H1 (cell line): ENCODE data around the gene MLH3. TPM values are rescaled to one million over a fixed set of nuclear protein-coding genes. Genes with fewer than 3 reads are reported as not detected.

Experiments used
- BCL11A ChIP-seq, 2 experiments: IDR thresholded peaks; one replicate each; pipeline ENCODE4 v1.6.1; 2011; ENCODE audit warnings: low read depth in 2 of 2, low read length in 2 of 2, mild to moderate bottlenecking in 2 of 2
- CTCF ChIP-seq, 3 experiments: IDR thresholded peaks; 1 replicate in 2 of 3; 2 replicates in 1 of 3; pipeline versions ENCODE4 v1.5.1 to v1.6.1; 2011; ENCODE audit warnings: low read length in 3 of 3, mild to moderate bottlenecking in 3 of 3, inconsistent platforms in 2 of 3, low read depth in 1 of 3, moderate library complexity in 1 of 3; ENCODE audit not compliant: insufficient read depth in 1 of 3; ENCODE audit errors: control extremely low read depth in 1 of 3
- FOSL1 ChIP-seq: IDR thresholded peaks from 2 replicates; pipeline ENCODE4 v1.6.1; 2011; ENCODE audit warnings: mild to moderate bottlenecking, low read depth, low read length, moderate library complexity; ENCODE audit not compliant: insufficient read depth
- SIRT6 ChIP-seq: IDR thresholded peaks from one replicate; pipeline ENCODE4 v1.7.1; 2012; ENCODE audit warnings: low read length, inconsistent platforms
- polyA plus RNA-seq, 7 experiments: library from polyadenylated mRNA; depleted of rRNA in 3 of 7; stranded (reverse) in 5 of 7; unstranded in 2 of 7; fragments of >200 nt in 5 of 7; fragments of 200-250 nt in 2 of 7; gene quantifications; 1 replicate in 5 of 7; 2 replicates in 1 of 7; 4 replicates in 1 of 7; pipeline versions ENCODE4 v1.2.1 to v1.2.3, GENCODE V29; 2011 to 2013; ENCODE audit warnings: missing spikeins in 2 of 7, mixed read lengths in 2 of 7
- total RNA-seq: library from RNA; stranded (reverse); fragmentation: NEBNext Ultra II Directional; extraction: Animal tissue kit (Norgen Biotek cat#: 25700); gene quantifications from 2 replicates; pipeline ENCODE4 v1.2.1, GENCODE V29; 2021

Gene MLH3
- total and polyA plus RNA-seq, 2 of the 8 experiments (the other 6 are each of a cell fraction or from before 2014, with no cell fraction given), result 9.3 to 20.1 TPM

GRCh38 chr14:75064205-75064567, 12.9 kb upstream of the MLH3 start (continued):
- no peak for TF ChIP-seq CTCF (IDR thresholded peaks at IDR 0.05; ENCODE audit: control extremely low read depth in 1 of 3, insufficient read depth in 1 of 3, low read depth in 1 of 3, low read length in 3 of 3)
- no peak for TF ChIP-seq SIRT6
- no peak for TF ChIP-seq FOSL1
- no peak for TF ChIP-seq BCL11A (IDR thresholded peaks at IDR 0.05; ENCODE audit: low read depth in 2 of 2, low read length in 2 of 2)
